Adrenal gland (tissue), 12 donors: ENCODE results near the gene JUP. TPM values are rescaled to one million over a fixed set of nuclear protein-coding genes. Genes with fewer than 3 reads are reported as not detected.
A peak's percentile ranks its signal among the peaks of the same experiment; 100 is the strongest.

Experiments
- DNase-seq, 7 donors: peaks; one replicate each; pipeline ENCODE4 v3.0.0-alpha.2; 2019 to 2020
- H3K27ac ChIP-seq, 5 donors: fragments of 200-600 bp; sonication (generic) in 4 of 5; 1 replicate in 3 of 5; 2 replicates in 2 of 5; pipeline versions ENCODE4 v1.5.1 to v1.8.0; 2016 to 2020; ENCODE audit warnings: mild to moderate bottlenecking in 1 of 5
- H3K27me3 ChIP-seq: fragments of 200-600 bp; 2 replicates; pipeline ENCODE4 v1.8.0; 2021
- H3K36me3 ChIP-seq, 2 donors: fragments of 200-600 bp; replicated peaks in 1 of 2; 1 replicate in 1 of 2; 2 replicates in 1 of 2; pipeline versions ENCODE4 v1.5.1 to v1.8.0; 2018 to 2022
- H3K4me1 ChIP-seq, 2 donors: fragments of 200-600 bp; replicated peaks in 1 of 2; 1 replicate in 1 of 2; 2 replicates in 1 of 2; pipeline versions ENCODE4 v1.5.1 to v1.8.0; 2018 to 2021
- H3K4me3 ChIP-seq, 4 donors: fragments of 200-600 bp; sonication (generic) in 3 of 4; one replicate each; pipeline ENCODE4 v1.5.1; 2016 to 2018
- H3K9me3 ChIP-seq, 3 donors: fragments of 200-600 bp; sonication (generic) in 1 of 3; replicated peaks in 1 of 3; 1 replicate in 2 of 3; 2 replicates in 1 of 3; pipeline versions ENCODE4 v1.5.1 to v1.8.0; 2016 to 2021
- CTCF ChIP-seq, 6 experiments: fragments of 450-650 bp in 4 of 6; fragments of 200-600 bp in 2 of 6; sonication (generic) in 1 of 6; IDR thresholded peaks; 1 replicate in 5 of 6; 2 replicates in 1 of 6; pipeline versions ENCODE4 v1.5.1 to v1.8.0; 2016 to 2021; ENCODE audit warnings: antibody characterized with exemption in 6 of 6, mild to moderate bottlenecking in 2 of 6, moderate library complexity in 1 of 6
- POLR2A ChIP-seq, 2 donors: fragments of 450-650 bp; IDR thresholded peaks; one replicate each; pipeline ENCODE4 v1.6.1; 2017; ENCODE audit warnings: antibody characterized with exemption in 2 of 2, mild to moderate bottlenecking in 2 of 2, moderate library complexity in 1 of 2
- WGBS, 4 donors: extraction: QIAGEN DNeasy Blood & Tissue Kit in 2 of 4; methylation state at CpG; one replicate each; pipeline versions ENCODE4 v1.1.5 to v1.1.7; 2013 to 2017; 5-methylcytosine and 5-hydroxymethylcytosine counted together
- intact Hi-C, 2 donors: fragments of 100-400 bp; cut with DNase I; formaldehyde crosslinking; loops; one replicate each; pipeline versions ENCODE4 v1.14.1 to v1.15.0; 2022 to 2023
- polyA plus RNA-seq, 3 donors: library from polyadenylated mRNA; stranded (reverse); fragments of 200-250 nt in 2 of 3; fragments of 350-450 nt in 1 of 3; fragmentation: Illumina TruSeq in 1 of 3; extraction: RNeasy Lipid Tissue Mini Kit (QIAGEN cat#74804) in 1 of 3; gene quantifications; one replicate each; pipeline ENCODE4 v1.2.3, GENCODE V29; 2013 to 2014
- total RNA-seq, 9 donors: library from RNA; depleted of rRNA in 4 of 9; stranded (reverse); fragments of >200 nt in 4 of 9; fragments of 120-200 nt in 1 of 9; fragmentation: NEBNext Ultra II Directional in 1 of 9; extraction: Animal tissue kit (Norgen Biotek cat#: 25700) in 1 of 9; gene quantifications; one replicate each; pipeline versions ENCODE4 v1.1.0 to v1.2.4, GENCODE V29; 2013 to 2023
- donor health status: healthy with polysubstance abuse.
- donor health status: Bipolar disorder and iron deficiency.
- donor health status: DM: yes; HTN: yes; CAD: no.
- donor health status: DM: no; HTN: no; CAD: no.
- donor health status: DM: no; HTN: no; CAD: no.
- donor health status: DM: yes; HTN: yes; CAD: no.

JUP gene
- total and polyA plus RNA-seq, 12 donors: 4.9 to 81.3 (median 29.6) TPM

- TF ChIP-seq CTCF (IDR thresholded peaks at IDR 0.05): no peak
- TF ChIP-seq POLR2A (IDR thresholded peaks at IDR 0.05): no peak
- Histone ChIP-seq H3K4me3 (no peak overlapping the region), H3K27ac (peak overlapping the region in 3 of 5 donors; percentile 25 to 85 (median 47)), H3K9me3 (no peaks in the 10 kb centered on the region), H3K4me1 (peaks cover 4 to 23% of the 10 kb centered on the region in 2 donors), H3K36me3 (peaks cover 0 to 4% of the 10 kb centered on the region in 2 donors), H3K27me3 (no peaks in the 10 kb centered on the region)
- intact Hi-C loops: no loop called here
- peak in 3 of 7 donors; percentile 13 to 46 (median 21) for DNase-seq
- WGBS, 4 donors: 72 to 84% (median 77%) methylated on average over 10 to 12 of the region's 12 CpGs
These were observed 10.9 kb downstream of the JUP start for GRCh38 chr17:41775394-41776226.

- no peaks in the 10 kb centered on the region for H3K27me3 ChIP-seq
- no peak for DNase-seq
- H3K4me3 ChIP-seq: no peak overlapping the region
- TF ChIP-seq POLR2A (IDR thresholded peaks at IDR 0.05): no peak
- no peak for TF ChIP-seq CTCF (IDR thresholded peaks at IDR 0.05)
- intact Hi-C loops: no loop called here
- peak overlapping the region in 2 of 5 donors; percentile 34 to 58 for H3K27ac ChIP-seq
- peaks cover 0 to 17% of the 10 kb centered on the region in 2 donors for H3K36me3 ChIP-seq
- WGBS, 4 donors: 63 to 72% (median 65%) methylated on average over 8 of the region's 8 CpGs
- H3K9me3 ChIP-seq: no peaks in the 10 kb centered on the region
- H3K4me1 ChIP-seq: peaks cover 4 to 23% of the 10 kb centered on the region in 2 donors
These were observed 12.7 kb downstream of the JUP start for GRCh38 chr17:41773731-41774193.

- TF ChIP-seq POLR2A (IDR thresholded peaks at IDR 0.05) (no peak), CTCF (IDR thresholded peaks at IDR 0.05) (no peak)
- DNase-seq: peak in 6 of 7 donors; percentile 46 to 75 (median 58)
- Histone ChIP-seq H3K27me3 (no peaks in the 10 kb centered on the region), H3K36me3 (peaks cover 0 to 21% of the 10 kb centered on the region in 2 donors), H3K4me1 (peaks cover 4 to 21% of the 10 kb centered on the region in 2 donors), H3K27ac (peak overlapping the region in 2 of 5 donors; percentile 34 to 58), H3K4me3 (no peak overlapping the region), H3K9me3 (no peaks in the 10 kb centered on the region)
- intact Hi-C loops: no loop called here
- WGBS, 4 donors: 23 to 35% (median 30%) methylated on average over 3 to 12 of the region's 12 CpGs
These were observed 13.3 kb downstream of the JUP start for GRCh38 chr17:41773190-41773588.

GRCh38 chr17:41772586-41773189 lies 13.8 kb downstream of the JUP start:
- 89 to 91% (median 90%) methylated on average over 10 to 19 of the region's 19 CpGs for WGBS, 4 donors
- peaks cover 4 to 16% of the 10 kb centered on the region in 2 donors for H3K4me1 ChIP-seq
- H3K36me3 ChIP-seq: peaks cover 0 to 26% of the 10 kb centered on the region in 2 donors
- TF ChIP-seq CTCF (IDR thresholded peaks at IDR 0.05) (no peak), POLR2A (IDR thresholded peaks at IDR 0.05) (no peak)
- DNase-seq: no peak
- no peaks in the 10 kb centered on the region for H3K27me3 ChIP-seq
- intact Hi-C loops: no loop called here
- peak overlapping the region in 2 of 5 donors; percentile 34 to 58 for H3K27ac ChIP-seq
- no peaks in the 10 kb centered on the region for H3K9me3 ChIP-seq
- no peak overlapping the region for H3K4me3 ChIP-seq
